OCI-LY1 (cell line): ENCODE measurements around the gene PTPRO.

Experiments
- CTCF ChIP-seq: fragments of 200-600 bp; sonication (generic), shearing (Covaris generic); IDR thresholded peaks from 2 replicates; pipeline ENCODE4 v1.5.1; 2017; ENCODE audit warnings: mild to moderate bottlenecking, antibody characterized with exemption, low read length, moderate library complexity, mixed read lengths
- EZH2 ChIP-seq: fragments of 200-600 bp; sonication (generic), shearing (Covaris generic); IDR thresholded peaks from 2 replicates; pipeline ENCODE4 v1.8.0; 2017; ENCODE audit warnings: borderline replicate concordance, mixed run types, mild to moderate bottlenecking, antibody characterized with exemption, low read length, moderate library complexity, mixed read lengths

- TF ChIP-seq CTCF (peak; percentile 86), EZH2 (no peak)
Observed at GRCh38 chr12:15584366-15585041, 262.2 kb downstream of the PTPRO start.
